SU-DHL-6 (cell line): Measurements from ENCODE around the gene CEP20.

Source experiments
- CTCF ChIP-seq: fragments of 200-600 bp; sonication (generic); IDR thresholded peaks from one replicate; pipeline ENCODE4 v1.5.1; 2017; ENCODE audit warnings: antibody characterized with exemption, mild to moderate bottlenecking, low read length, moderate library complexity; ENCODE audit not compliant: insufficient read depth, poor library complexity, severe bottlenecking
- EZH2phosphoT487 ChIP-seq: fragments of 200-600 bp; sonication (generic), shearing (Covaris generic); conservative IDR thresholded peaks from 2 replicates; pipeline ENCODE4 v1.6.1; 2018; ENCODE audit warnings: mild to moderate bottlenecking, antibody characterized with exemption, low read length, moderate library complexity, mixed read lengths

GRCh38 chr16:15891508-15891907 lies 3.1 kb upstream of the CEP20 start:
- TF ChIP-seq CTCF (no peak), EZH2phosphoT487 (no peak)
